ENCODE measurements around the gene DNAAF1. TPM values are rescaled to one million over a fixed set of nuclear protein-coding genes. Genes with fewer than 3 reads are reported as not detected.

The DNAAF1 gene
- total and polyA plus RNA-seq, 2 of the 4 experiments (the other 2 are of a cell fraction) = 0.05 TPM; not detected in 1

GRCh38 chr16:84161801-84162200 lies 16.7 kb downstream of the DNAAF1 start:
- CTCF ChIA-PET = interaction anchor here (0.8 to 1.9 kb wide), 2 partner anchors 13 to 25 kb away, joined by 3 to 14 read pairs; partner anchors contain the start of gene TAF1C
- dilution Hi-C loops (cut with HindIII; ENCODE audit: low sequenced_read_pairs, unreplicated experiment) = no loop called here

More at GRCh38 chr16:84161801-84162200, 16.7 kb downstream of the DNAAF1 start:
- Histone ChIP-seq H2AFZ (replicated peaks; ENCODE audit: low read length, poor library complexity) (no peak overlapping the region), H2BK5ac (ENCODE audit: low read depth, low read length, poor library complexity, severe bottlenecking) (no peak overlapping the region), H2BK120ac (ENCODE audit: low read depth, low read length) (no peak overlapping the region), H3K27me3 (ENCODE audit: control insufficient read depth, insufficient read depth, low read length) (peaks cover 48% of the 10 kb centered on the region), H4K8ac (ENCODE audit: low read depth in 2 of 2, low read length in 2 of 2) (no peak overlapping the region), H3K4me2 (ENCODE audit: low read depth, low read length) (no peak overlapping the region), H2AK5ac (ENCODE audit: low read depth, low read length) (no peak overlapping the region), H3K23ac (ENCODE audit: low read depth, low read length) (no peak overlapping the region), H3K56ac (ENCODE audit: extremely low read depth, insufficient read depth, low read length) (no peak overlapping the region), H3K4me1 (ENCODE audit: control insufficient read depth, insufficient read depth, low read length) (no peaks in the 10 kb centered on the region), H3K9me3 (ENCODE audit: control insufficient read depth, insufficient read depth, low read length) (no peaks in the 10 kb centered on the region), H4K20me1 (ENCODE audit: insufficient read depth, low read length) (no peaks in the 10 kb centered on the region), H3K9me1 (ENCODE audit: insufficient read depth, low read length) (no peaks in the 10 kb centered on the region), H3K14ac (replicated peaks; ENCODE audit: low read depth, low read length) (no peak overlapping the region), H2AK9ac (replicated peaks; ENCODE audit: low read depth, low read length, poor library complexity) (no peak overlapping the region), H4K5ac (ENCODE audit: low read depth, low read length) (no peak overlapping the region), H3K4me3 (ENCODE audit: insufficient read depth, low read depth, low read length) (no peak overlapping the region), H3K36me3 (ENCODE audit: control insufficient read depth, insufficient read depth, low read length) (no peaks in the 10 kb centered on the region), H2BK15ac (ENCODE audit: low read depth, low read length) (no peak overlapping the region), H4K91ac (ENCODE audit: insufficient read depth, low read depth, low read length) (no peak overlapping the region), H3K27ac (ENCODE audit: insufficient read depth, low read length) (no peak overlapping the region), H3K4ac (ENCODE audit: low read depth, low read length) (no peak overlapping the region), H3K9ac (ENCODE audit: low read depth, low read length) (no peak overlapping the region), H2BK20ac (ENCODE audit: low read depth, low read length) (no peak overlapping the region), H3K79me1 (ENCODE audit: low read depth in 1 of 2, low read length in 2 of 2) (no peaks in the 10 kb centered on the region), H3K18ac (ENCODE audit: low read depth, low read length) (no peak overlapping the region)
- BruUV-seq (replicated peaks) = no TSS peak
- intact Hi-C loops (cut with micrococcal nuclease) = no loop called here
- POLR2A ChIA-PET (ENCODE audit: unreplicated experiment) = no interaction called here
- in situ Hi-C loops (cut with MboI; ENCODE audit: low sequenced_read_pairs) = no loop called here
- WGBS, 2 experiments (ENCODE audit: extremely low coverage in 2 of 2, insufficient read length in 1 of 2) = 83% methylated on average over 1 of the region's 3 CpGs; no CpG with 5 or more reads in 1 of the 2 experiments
- ATAC-seq (ENCODE audit: low read depth) = no peak
- no peak for TF ChIP-seq CEBPB (IDR thresholded peaks at IDR 0.05; ENCODE audit: low read depth, low read length)
- TF ChIP-seq CTCF (conservative IDR thresholded peaks at IDR 0.05; ENCODE audit: low read depth, low read length) = no peak
- no peak for TF ChIP-seq CHD1 (IDR thresholded peaks at IDR 0.05; ENCODE audit: low read depth, low read length)
- TF ChIP-seq MXI1 (IDR thresholded peaks at IDR 0.05; ENCODE audit: borderline replicate concordance, low read depth, low read length) = no peak
- no peak for TF ChIP-seq BHLHE40 (IDR thresholded peaks at IDR 0.05; ENCODE audit: low read depth, low read length)
- no peak for TF ChIP-seq RCOR1 (IDR thresholded peaks at IDR 0.05; ENCODE audit: insufficient replicate concordance, low read length)
- TF ChIP-seq MAZ (IDR thresholded peaks at IDR 0.05; ENCODE audit: borderline replicate concordance, low read depth, low read length) = no peak
- TF ChIP-seq MAFK (IDR thresholded peaks at IDR 0.05; ENCODE audit: low read depth, low read length) = no peak
- TF ChIP-seq FOS (IDR thresholded peaks at IDR 0.05; ENCODE audit: low read depth, low read length) = no peak
- no peak for TF ChIP-seq POLR2A (IDR thresholded peaks at IDR 0.05; ENCODE audit: low read depth, low read length)
- TF ChIP-seq USF2 (IDR thresholded peaks at IDR 0.05; ENCODE audit: low read depth, low read length) = no peak
- TF ChIP-seq ELK1 (IDR thresholded peaks at IDR 0.05; ENCODE audit: borderline replicate concordance, low read depth, low read length) = no peak
- TF ChIP-seq SMC3 (IDR thresholded peaks at IDR 0.05; ENCODE audit: low read depth, low read length) = no peak
- no peak for TF ChIP-seq NFE2L2 (IDR thresholded peaks at IDR 0.05; ENCODE audit: low read depth, low read length)
- no peak for TF ChIP-seq RFX5 (IDR thresholded peaks at IDR 0.05; ENCODE audit: low read depth, low read length)
- DNase-seq = no peak
